A673 (cell line): ENCODE data around the gene RNF111. TPM values are rescaled to one million over a fixed set of nuclear protein-coding genes. Genes with fewer than 3 reads are reported as not detected.

Experiments used
- BruUV-seq: library from RNA; stranded (reverse); fragments of 400-500 nt; replicated peaks from 2 replicates; lab custom pipeline; 2021; lab: Mats Ljungman, UMichigan
- CTCF ChIA-PET: fragments of 300-600 bp; sonication (Branson Sonifier 250); formaldehyde crosslinking; loops from one replicate; lab custom pipeline; 2022; ENCODE audit warnings: antibody characterized with exemption; lab: Charles Lee
- POLR2A ChIA-PET: fragments of 300-600 bp; sonication (Branson Sonifier 250); formaldehyde crosslinking; loops from one replicate; lab custom pipeline; 2022; ENCODE audit warnings: antibody characterized with exemption; ENCODE audit not compliant: low non-redundant PET; lab: Charles Lee
- DNase-seq: peaks from one replicate; pipeline ENCODE4 v3.0.0-alpha.2; 2015; ENCODE audit warnings: low spot score
- H3K27ac ChIP-seq: fragments of 200-600 bp; sonication (generic); 2 replicates; pipeline ENCODE4 v1.5.1; 2016; ENCODE audit warnings: mixed run types, low read depth, mild to moderate bottlenecking, mixed read lengths, antibody characterized with exemption, low read length; ENCODE audit not compliant: poor library complexity, severe bottlenecking
- H3K27me3 ChIP-seq: fragments of 200-600 bp; sonication (generic); replicated peaks from 2 replicates; pipeline ENCODE4 v1.6.1; 2017; ENCODE audit warnings: mixed run types, low read depth, mild to moderate bottlenecking, mixed read lengths, antibody characterized with exemption, low read length; ENCODE audit not compliant: insufficient read depth, poor library complexity
- H3K36me3 ChIP-seq: fragments of 200-600 bp; sonication (generic); 2 replicates; pipeline ENCODE4 v1.6.1; 2016; ENCODE audit warnings: mixed run types, mild to moderate bottlenecking, mixed read lengths, antibody characterized with exemption, low read length; ENCODE audit not compliant: insufficient read depth, poor library complexity, severe bottlenecking
- H3K4me1 ChIP-seq: fragments of 200-600 bp; sonication (generic); 2 replicates; pipeline ENCODE4 v1.6.1; 2017; ENCODE audit warnings: mixed run types, mild to moderate bottlenecking, mixed read lengths, antibody characterized with exemption, low read length; ENCODE audit not compliant: insufficient read depth, poor library complexity, severe bottlenecking
- H3K4me3 ChIP-seq: fragments of 200-600 bp; sonication (generic); 2 replicates; pipeline ENCODE4 v1.5.1; 2016; ENCODE audit warnings: low read depth, mixed run types, mild to moderate bottlenecking, mixed read lengths, low read length; ENCODE audit not compliant: poor library complexity, severe bottlenecking
- H3K9me3 ChIP-seq: fragments of 200-600 bp; sonication (generic); 2 replicates; pipeline ENCODE4 v1.6.1; 2016; ENCODE audit warnings: mixed run types, low read depth, mild to moderate bottlenecking, mixed read lengths, antibody characterized with exemption, low read length; ENCODE audit not compliant: poor library complexity, severe bottlenecking
- EZH2 ChIP-seq: fragments of 200-600 bp; sonication (generic); IDR thresholded peaks from 2 replicates; pipeline ENCODE4 v1.6.1; 2017; ENCODE audit warnings: borderline replicate concordance, low read depth, mild to moderate bottlenecking, mixed read lengths, antibody characterized with exemption, low read length; ENCODE audit not compliant: poor library complexity, severe bottlenecking
- intact Hi-C: fragments of 100-400 bp; cut with micrococcal nuclease; formaldehyde crosslinking; loops from one replicate; pipeline ENCODE4 v1.10.0; 2022; ENCODE audit not compliant: unreplicated experiment
- total RNA-seq: library from RNA; stranded (reverse); gene quantifications from 2 replicates; pipeline ENCODE4 v1.2.3, GENCODE V29; 2021
- TF ChIP-seq, protein P1 (sequence below): fragments of 300-800, 200-600 bp; sonication (generic); conservative IDR thresholded peaks from 2 replicates; pipeline ENCODE4 v1.5.1; 2017; ENCODE audit warnings: low read depth, mild to moderate bottlenecking, antibody characterized with exemption, low read length, moderate library complexity, mixed read lengths

Gene RNF111
- total RNA-seq, 1 experiment from 2014 or later, result 34.4 TPM

DNA sequence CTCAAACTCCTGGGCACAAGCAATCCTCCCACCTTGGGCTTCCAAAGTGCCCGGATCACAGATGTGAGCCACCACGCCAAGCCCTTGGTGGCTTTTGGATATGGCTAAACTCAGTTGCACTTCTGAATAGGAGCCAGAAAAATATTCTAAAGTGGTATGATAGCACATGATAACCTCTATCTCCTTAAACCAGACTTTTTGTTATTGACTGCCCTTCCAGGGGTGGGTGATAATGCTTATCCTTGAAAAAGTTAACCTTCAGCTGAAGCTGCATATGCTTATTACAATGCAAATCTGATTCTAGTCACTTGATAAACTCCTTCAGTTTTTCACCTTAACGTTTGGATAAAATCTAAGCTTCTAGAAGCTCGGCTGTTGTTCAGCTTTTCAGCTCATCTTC, 123.8 kb downstream of the RNF111 start:
- intact Hi-C loops, result no loop called here
- Histone ChIP-seq H3K27ac (no peak overlapping the region), H3K36me3 (peaks cover 88% of the 10 kb centered on the region), H3K27me3 (no peaks in the 10 kb centered on the region), H3K4me3 (no peak overlapping the region), H3K4me1 (peaks cover 4% of the 10 kb centered on the region), H3K9me3 (no peaks in the 10 kb centered on the region)
- no peak for DNase-seq
- TF ChIP-seq, protein P1, sequence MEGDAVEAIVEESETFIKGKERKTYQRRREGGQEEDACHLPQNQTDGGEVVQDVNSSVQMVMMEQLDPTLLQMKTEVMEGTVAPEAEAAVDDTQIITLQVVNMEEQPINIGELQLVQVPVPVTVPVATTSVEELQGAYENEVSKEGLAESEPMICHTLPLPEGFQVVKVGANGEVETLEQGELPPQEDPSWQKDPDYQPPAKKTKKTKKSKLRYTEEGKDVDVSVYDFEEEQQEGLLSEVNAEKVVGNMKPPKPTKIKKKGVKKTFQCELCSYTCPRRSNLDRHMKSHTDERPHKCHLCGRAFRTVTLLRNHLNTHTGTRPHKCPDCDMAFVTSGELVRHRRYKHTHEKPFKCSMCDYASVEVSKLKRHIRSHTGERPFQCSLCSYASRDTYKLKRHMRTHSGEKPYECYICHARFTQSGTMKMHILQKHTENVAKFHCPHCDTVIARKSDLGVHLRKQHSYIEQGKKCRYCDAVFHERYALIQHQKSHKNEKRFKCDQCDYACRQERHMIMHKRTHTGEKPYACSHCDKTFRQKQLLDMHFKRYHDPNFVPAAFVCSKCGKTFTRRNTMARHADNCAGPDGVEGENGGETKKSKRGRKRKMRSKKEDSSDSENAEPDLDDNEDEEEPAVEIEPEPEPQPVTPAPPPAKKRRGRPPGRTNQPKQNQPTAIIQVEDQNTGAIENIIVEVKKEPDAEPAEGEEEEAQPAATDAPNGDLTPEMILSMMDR, result no peak
- TF ChIP-seq EZH2, result no peak
- no TSS peak for BruUV-seq
- CTCF ChIA-PET, result no interaction called here
- POLR2A ChIA-PET, result no interaction called here

DNA sequence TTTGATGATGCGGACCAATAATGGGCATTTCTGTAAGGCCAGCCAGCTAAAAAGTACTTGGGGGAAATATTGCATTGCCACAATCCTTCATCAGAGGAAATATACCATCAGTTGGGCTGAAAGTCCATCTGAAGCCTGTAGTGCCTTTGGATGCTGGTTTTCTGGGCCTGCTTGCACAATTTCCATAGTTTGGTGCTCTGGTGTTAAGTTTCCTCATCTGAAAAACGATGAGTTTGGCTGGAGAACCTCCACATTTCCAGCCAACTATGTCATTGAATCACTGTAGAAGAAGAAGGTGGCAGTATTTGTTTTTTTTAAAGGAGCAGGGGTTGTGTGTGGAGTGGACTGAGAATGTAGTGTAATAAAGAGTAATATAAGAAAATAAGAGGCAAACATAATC, 127.6 kb downstream of the RNF111 start:
- Histone ChIP-seq H3K4me1 (no peaks in the 10 kb centered on the region), H3K27me3 (no peaks in the 10 kb centered on the region), H3K36me3 (peaks cover 92% of the 10 kb centered on the region), H3K27ac (no peak overlapping the region), H3K4me3 (no peak overlapping the region), H3K9me3 (no peaks in the 10 kb centered on the region)
- CTCF ChIA-PET, result no interaction called here
- intact Hi-C loops, result no loop called here
- BruUV-seq, result no TSS peak
- DNase-seq, result no peak
- POLR2A ChIA-PET, result no interaction called here
- TF ChIP-seq, protein P1, result no peak
- no peak for TF ChIP-seq EZH2

DNA sequence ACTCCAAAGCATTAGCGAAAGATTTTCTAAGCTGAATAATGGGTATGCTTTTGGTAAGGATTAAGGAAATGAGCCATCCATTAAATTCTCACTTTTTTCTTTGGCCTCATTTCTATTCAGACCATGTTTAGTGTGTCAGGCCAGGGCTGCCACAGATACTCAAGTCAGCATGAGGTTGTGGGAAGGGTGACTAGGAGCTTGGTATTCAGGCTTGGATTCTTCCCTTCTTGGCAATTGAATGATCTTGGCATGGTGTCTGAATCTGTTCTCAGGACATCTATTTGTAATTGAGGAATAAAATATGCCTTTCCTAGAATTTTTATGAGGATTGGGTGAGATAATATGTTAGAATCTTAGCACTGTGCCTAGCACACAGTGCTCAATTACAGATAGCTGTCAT, 128.7 kb downstream of the RNF111 start:
- BruUV-seq, result no TSS peak
- TF ChIP-seq, protein P1, result no peak
- TF ChIP-seq EZH2, result no peak
- H3K9me3 ChIP-seq, result no peaks in the 10 kb centered on the region
- H3K4me3 ChIP-seq, result no peak overlapping the region
- H3K4me1 ChIP-seq, result no peaks in the 10 kb centered on the region
- H3K27me3 ChIP-seq, result no peaks in the 10 kb centered on the region
- H3K36me3 ChIP-seq, result peaks cover 92% of the 10 kb centered on the region
- intact Hi-C loops, result no loop called here
- no peak overlapping the region for H3K27ac ChIP-seq
- ChIA-PET CTCF (no interaction called here), POLR2A (interaction anchor here (0.7 kb wide), 1 partner anchor 51 kb away, joined by 7 read pairs; no protein-coding TSS in a partner anchor)
- DNase-seq, result no peak
